GM21737 (cell line): ENCODE measurements around the gene METTL15.
"Not testable (repeated sequence)": the region's sequence is repeated elsewhere in the genome, so short reads cannot be mapped to it uniquely, and the experiment has no call there.

Source experiments
- ATAC-seq: cut with Tn5 transposase; IDR thresholded peaks from one replicate; pipeline ENCODE4 v1.9.1; 2021; ENCODE audit warnings: mild to moderate bottlenecking, moderate library complexity; ENCODE audit not compliant: unreplicated experiment

METTL15 gene

GRCh38 chr11:28274216-28274615 lies 166.0 kb downstream of the METTL15 start:
- ATAC-seq = no peak

DNA sequence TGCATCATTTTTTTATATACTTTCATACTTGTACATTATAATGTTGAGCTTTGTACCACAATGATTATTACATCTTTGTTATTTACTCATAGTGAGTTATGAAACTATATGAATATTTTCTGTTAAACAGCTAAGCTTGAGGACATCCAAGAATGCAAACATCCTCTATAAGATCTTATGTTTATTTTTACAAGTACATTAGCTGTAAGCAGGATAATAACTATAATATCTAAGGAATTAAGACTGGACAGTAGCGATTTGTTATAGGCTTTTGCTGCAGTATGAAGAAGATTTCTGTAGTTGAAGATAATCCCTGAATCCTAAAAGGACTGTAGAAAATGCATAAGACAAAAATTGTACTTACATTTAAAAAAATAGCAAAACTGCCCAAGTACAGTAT lies 176.0 kb downstream of the METTL15 start:
- ATAC-seq = no peak

DNA sequence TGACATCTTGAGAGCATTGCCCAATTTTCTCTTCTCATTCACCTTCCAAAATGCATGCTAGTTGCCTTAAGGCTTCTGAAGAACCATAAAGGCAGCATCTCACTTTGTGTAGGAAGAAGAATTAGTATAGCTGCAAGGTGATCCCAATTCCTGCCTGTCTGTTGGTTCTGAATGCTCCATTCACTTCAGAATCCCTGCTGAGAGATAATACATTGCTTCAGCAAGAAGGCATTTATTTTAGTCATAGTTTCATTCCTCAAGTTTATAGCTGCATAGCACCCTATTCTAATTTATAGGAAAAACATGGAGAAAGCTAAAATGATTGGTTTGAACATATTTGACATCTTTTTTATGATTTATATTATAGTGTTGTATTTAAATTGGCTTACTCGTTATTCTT lies 181.3 kb downstream of the METTL15 start:
- no peak for ATAC-seq

GRCh38 chr11:28290995-28291394 lies 182.8 kb downstream of the METTL15 start:
- not testable (repeated sequence) for ATAC-seq

DNA sequence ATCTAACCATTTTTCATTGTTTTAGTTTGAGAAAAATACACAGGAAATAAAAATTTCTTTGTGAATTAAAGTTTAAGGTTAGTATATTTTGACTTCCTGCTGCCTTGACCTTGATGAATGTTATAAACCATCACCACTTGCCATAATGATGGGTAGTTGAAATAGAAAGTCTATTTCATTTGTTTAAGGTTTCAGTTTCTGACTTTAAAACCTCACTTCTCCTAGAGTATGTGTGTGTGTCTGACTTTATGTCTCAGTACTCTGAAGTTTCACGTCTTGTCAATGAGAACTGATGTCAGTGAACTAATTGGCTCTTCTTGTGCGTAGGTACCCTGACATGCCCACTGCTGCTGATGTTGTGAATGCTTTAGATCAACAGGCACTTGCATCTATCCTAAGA lies 188.2 kb downstream of the METTL15 start:
- ATAC-seq = peak; percentile 93

- ATAC-seq = no peak
Observed at GRCh38 chr11:28298209-28298608, 190.0 kb downstream of the METTL15 start.

GRCh38 chr11:28303477-28304191 lies 195.4 kb downstream of the METTL15 start:
- ATAC-seq = no peak

GRCh38 chr11:28315440-28315839 lies 207.3 kb downstream of the METTL15 start:
- no peak for ATAC-seq

GRCh38 chr11:28318871-28319270 lies 210.7 kb downstream of the METTL15 start:
- ATAC-seq = no peak

DNA sequence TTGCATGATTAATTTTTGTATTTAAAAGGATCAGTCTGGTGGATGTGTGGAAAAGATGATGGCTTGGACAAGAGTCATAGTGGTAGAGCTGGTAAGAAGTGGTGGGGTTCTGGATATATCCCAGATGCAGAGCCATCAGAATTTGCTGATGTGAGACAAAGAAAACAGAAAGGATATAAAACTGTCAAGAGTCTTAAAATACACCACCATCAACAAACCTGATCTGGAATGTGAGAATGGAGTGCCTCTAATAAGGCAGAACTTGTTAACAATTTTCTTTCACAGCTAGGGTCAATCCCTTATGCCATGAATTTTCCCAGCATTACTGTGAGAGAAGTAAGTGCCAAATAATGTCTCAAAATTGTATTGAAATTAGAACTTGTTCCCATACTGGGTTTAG lies 215.4 kb downstream of the METTL15 start:
- ATAC-seq = no peak

DNA sequence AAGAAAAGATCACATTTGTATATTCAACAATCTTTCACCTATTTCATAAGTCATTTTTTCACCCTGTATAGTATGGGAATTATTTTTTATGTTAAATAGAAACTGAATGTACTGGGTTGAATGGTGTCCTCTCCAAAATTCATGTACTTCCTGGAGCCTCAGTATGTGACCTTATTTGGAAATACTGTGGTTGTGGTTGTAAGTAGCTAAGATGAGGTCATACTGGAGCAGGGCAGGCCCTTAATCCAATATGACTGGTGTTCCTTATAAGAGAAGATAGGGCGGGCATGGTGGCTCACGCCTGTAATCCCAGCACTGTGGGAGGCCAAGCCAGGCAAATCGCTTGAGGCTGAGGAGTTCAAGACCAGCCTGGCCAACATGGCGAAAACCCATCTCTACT lies 224.2 kb downstream of the METTL15 start:
- ATAC-seq = not testable (repeated sequence)

DNA sequence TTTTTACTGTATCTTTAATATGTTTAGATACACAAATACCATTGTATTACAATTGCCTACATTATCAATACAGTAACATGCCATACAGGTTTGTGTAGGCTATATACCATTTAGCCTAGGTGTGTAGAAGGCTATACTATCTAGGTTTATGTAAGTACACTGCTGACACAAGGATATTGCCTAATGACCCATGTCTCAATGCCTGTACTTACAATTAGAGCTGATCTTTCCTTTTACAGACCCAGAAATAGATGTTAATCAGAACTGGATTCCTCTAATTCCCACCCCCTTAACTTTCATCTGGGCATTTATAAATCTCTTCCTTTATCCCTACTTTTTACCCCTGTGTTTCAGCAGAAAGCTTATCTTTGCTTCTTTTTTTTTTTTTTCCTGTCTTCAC lies 229.5 kb downstream of the METTL15 start:
- ATAC-seq = no peak

DNA sequence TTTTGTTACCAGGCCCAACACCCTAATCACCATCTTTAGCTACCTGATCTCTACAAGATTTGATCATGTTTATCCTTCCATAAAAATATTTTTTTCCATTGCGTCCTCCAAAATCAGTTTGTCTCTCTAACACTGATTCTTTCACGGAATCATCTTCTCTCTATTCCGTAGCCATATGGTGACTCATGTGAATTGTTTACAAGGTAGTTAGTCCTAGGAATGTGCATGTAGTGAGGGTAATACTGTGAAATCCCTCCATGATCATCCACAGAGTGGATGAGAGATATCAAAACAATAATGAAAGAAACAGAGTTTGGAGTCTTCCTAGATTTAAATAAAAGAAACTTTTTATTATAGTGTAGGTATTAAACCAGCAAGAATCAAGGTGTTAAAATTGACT lies 230.2 kb downstream of the METTL15 start:
- no peak for ATAC-seq

- ATAC-seq = no peak
Observed at GRCh38 chr11:28339488-28339887, 231.3 kb downstream of the METTL15 start.

DNA sequence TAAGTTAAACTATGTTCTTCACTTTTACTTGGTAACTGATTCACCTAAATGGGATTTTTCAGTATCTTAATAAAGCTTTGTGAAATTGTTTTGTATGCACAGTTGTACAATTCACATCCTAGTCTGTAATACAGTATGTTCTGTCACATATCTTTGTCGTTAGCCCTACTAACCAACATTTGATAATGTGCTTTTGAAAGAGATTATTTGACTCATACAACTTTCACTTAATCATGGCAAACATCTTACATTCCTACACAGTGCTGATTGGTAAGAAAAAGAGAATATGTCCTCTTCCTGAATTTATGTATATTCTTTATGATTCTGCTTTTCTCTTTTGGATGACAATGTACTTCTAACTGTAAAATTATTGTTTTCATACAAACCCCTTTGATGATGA lies 234.5 kb downstream of the METTL15 start:
- no peak for ATAC-seq

- no peak for ATAC-seq
Observed at GRCh38 chr11:28343304-28344233, 235.4 kb downstream of the METTL15 start.

GRCh38 chr11:28346209-28346608 lies 238.0 kb downstream of the METTL15 start:
- ATAC-seq = no peak

GRCh38 chr11:28346721-28347120 lies 238.5 kb downstream of the METTL15 start:
- ATAC-seq = no peak

GRCh38 chr11:28347371-28347770 lies 239.2 kb downstream of the METTL15 start:
- no peak for ATAC-seq

GRCh38 chr11:28350216-28350615 lies 242.0 kb downstream of the METTL15 start:
- ATAC-seq = no peak

DNA sequence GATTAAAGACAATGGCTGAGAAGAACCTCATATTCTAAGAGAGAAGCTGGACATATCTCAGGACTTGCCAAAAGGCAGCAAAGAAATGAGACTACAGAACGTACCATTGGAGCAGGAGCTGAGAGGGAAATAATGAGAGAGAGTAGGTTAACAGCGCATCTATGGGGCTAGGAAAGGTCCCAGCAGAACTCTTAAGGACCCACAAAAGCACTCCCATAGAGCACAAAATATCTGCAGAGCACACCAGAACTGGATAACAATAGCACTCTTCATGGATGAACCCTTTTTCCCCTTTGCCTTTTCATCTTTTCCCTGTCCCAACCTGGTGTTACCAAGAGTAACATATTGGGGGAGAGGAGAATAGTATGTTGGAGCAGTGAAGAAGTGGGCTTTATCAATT lies 245.8 kb downstream of the METTL15 start:
- ATAC-seq = no peak
